HepG2 (cell line): Measurements from ENCODE around the gene GBA2. TPM values are rescaled to one million over a fixed set of nuclear protein-coding genes. Genes with fewer than 3 reads are reported as not detected.

ENCODE experiments used
- FOXA3 ChIP-seq: IDR thresholded peaks from 2 replicates; pipeline ENCODE4 v1.6.1; 2016; ENCODE audit warnings: missing genetic modification reagents, missing compliant biosample characterization
- HDAC2 ChIP-seq: sonication (generic); formaldehyde crosslinking; IDR thresholded peaks from 2 replicates; pipeline ENCODE4 v1.4.0; 2020; ENCODE audit warnings: missing genetic modification reagents
- POLR2A ChIP-seq, 2 experiments: IDR thresholded peaks; 2 replicates each; pipeline ENCODE4 v1.6.1; 2011; ENCODE audit warnings: low read depth in 2 of 2, low read length in 2 of 2, mild to moderate bottlenecking in 1 of 2, moderate library complexity in 1 of 2; ENCODE audit not compliant: insufficient read depth in 1 of 2
- SAP130 ChIP-seq: IDR thresholded peaks from 2 replicates; pipeline ENCODE4 v1.6.1; 2016; ENCODE audit warnings: low read depth
- SOX6 ChIP-seq, 2 experiments: fragments of 450-650 bp in 1 of 2; sonication (generic) in 1 of 2; formaldehyde crosslinking in 1 of 2; IDR thresholded peaks; 2 replicates each; pipeline versions ENCODE4 v1.4.0 to v1.6.1; 2017 to 2020; ENCODE audit warnings: antibody characterized with exemption in 1 of 2, mild to moderate bottlenecking in 1 of 2, missing genetic modification reagents in 1 of 2
- ZNF3 ChIP-seq: IDR thresholded peaks from 2 replicates; pipeline ENCODE4 v1.7.0; 2017; ENCODE audit warnings: inconsistent platforms
- ZNF44 ChIP-seq: sonication (generic); formaldehyde crosslinking; IDR thresholded peaks from 2 replicates; pipeline ENCODE4 v1.5.1; 2020; ENCODE audit warnings: mild to moderate bottlenecking, missing genetic modification reagents
- polyA plus RNA-seq, 8 experiments: library from polyadenylated mRNA; depleted of rRNA in 3 of 8; stranded (reverse) in 7 of 8; unstranded in 1 of 8; fragments of >200 nt; fragmentation: Illumina TruSeq in 4 of 8; extraction: Trizol in 4 of 8; gene quantifications; 2 replicates each; pipeline versions ENCODE4 v1.2.1 to v1.2.3, GENCODE V29; 2011 to 2016; ENCODE audit warnings: low read depth in 4 of 8, missing spikeins in 1 of 8, mixed read lengths in 1 of 8; ENCODE audit not compliant: insufficient read depth in 1 of 8
- total RNA-seq, 5 experiments: library from RNA; depleted of rRNA; stranded (reverse); fragments of >200 nt; fragmentation: Illumina TruSeq; extraction: Trizol; gene quantifications; 2 replicates each; pipeline ENCODE4 v1.2.3, GENCODE V29; 2016; ENCODE audit warnings: low read depth in 1 of 5
- TF ChIP-seq, protein P1 (sequence below): IDR thresholded peaks from 2 replicates; pipeline ENCODE4 v1.6.1; 2018; ENCODE audit warnings: missing genetic modification reagents, mild to moderate bottlenecking, missing compliant biosample characterization
- TF ChIP-seq, protein P2 (sequence below): sonication (generic); formaldehyde crosslinking; IDR thresholded peaks from 2 replicates; pipeline ENCODE4 v1.5.0; 2020; ENCODE audit warnings: mild to moderate bottlenecking, missing genetic modification reagents, borderline replicate concordance

The GBA2 gene
- total and polyA plus RNA-seq, 2 of the 13 experiments (the other 11 are each of a cell fraction or from before 2014, with no cell fraction given), result 37.5 to 86.1 TPM

DNA sequence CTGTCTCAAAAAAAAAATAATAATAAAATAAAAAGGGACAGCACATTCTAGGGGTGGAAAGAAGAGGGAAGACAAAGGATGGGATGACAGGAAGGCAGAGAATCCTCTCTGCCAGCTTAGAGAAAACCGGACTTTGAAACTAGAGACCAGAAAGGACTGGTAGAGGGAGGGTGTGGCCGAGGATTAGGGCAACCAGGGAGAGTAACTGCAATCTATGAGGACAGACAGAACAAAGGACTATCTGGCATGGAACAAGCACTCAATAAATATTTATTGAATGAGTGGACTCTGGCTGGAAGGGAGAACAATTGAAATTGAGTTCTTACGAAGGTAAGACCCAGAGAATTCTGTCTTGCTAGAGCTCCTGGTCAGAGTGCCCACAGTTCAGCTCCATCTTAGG lies 2.4 kb downstream of the GBA2 start (continued):
- TF ChIP-seq POLR2A (IDR thresholded peaks at IDR 0.05; ENCODE audit: insufficient read depth in 1 of 2, low read depth in 2 of 2, low read length in 2 of 2), result 0 out of 4 replicates have a peak, but pooled peaks of 1 of the 2 experiments have one; percentile 14
- TF ChIP-seq HDAC2, result peak; percentile 44; the same call in 1 of the 2 replicates
- peak; percentile 73 for TF ChIP-seq SAP130 (CRISPR knock-in tag)
- TF ChIP-seq ZNF44 (CRISPR knock-in tag), result no peak
- TF ChIP-seq FOXA3 (CRISPR knock-in tag), result 0 out of 2 replicates have a peak, but pooled peaks have one; percentile 11
- TF ChIP-seq, protein P1, sequence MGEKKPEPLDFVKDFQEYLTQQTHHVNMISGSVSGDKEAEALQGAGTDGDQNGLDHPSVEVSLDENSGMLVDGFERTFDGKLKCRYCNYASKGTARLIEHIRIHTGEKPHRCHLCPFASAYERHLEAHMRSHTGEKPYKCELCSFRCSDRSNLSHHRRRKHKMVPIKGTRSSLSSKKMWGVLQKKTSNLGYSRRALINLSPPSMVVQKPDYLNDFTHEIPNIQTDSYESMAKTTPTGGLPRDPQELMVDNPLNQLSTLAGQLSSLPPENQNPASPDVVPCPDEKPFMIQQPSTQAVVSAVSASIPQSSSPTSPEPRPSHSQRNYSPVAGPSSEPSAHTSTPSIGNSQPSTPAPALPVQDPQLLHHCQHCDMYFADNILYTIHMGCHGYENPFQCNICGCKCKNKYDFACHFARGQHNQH (CRISPR knock-in tag), result 0 out of 2 replicates have a peak, but pooled peaks have one; percentile 25
- TF ChIP-seq, protein P2, sequence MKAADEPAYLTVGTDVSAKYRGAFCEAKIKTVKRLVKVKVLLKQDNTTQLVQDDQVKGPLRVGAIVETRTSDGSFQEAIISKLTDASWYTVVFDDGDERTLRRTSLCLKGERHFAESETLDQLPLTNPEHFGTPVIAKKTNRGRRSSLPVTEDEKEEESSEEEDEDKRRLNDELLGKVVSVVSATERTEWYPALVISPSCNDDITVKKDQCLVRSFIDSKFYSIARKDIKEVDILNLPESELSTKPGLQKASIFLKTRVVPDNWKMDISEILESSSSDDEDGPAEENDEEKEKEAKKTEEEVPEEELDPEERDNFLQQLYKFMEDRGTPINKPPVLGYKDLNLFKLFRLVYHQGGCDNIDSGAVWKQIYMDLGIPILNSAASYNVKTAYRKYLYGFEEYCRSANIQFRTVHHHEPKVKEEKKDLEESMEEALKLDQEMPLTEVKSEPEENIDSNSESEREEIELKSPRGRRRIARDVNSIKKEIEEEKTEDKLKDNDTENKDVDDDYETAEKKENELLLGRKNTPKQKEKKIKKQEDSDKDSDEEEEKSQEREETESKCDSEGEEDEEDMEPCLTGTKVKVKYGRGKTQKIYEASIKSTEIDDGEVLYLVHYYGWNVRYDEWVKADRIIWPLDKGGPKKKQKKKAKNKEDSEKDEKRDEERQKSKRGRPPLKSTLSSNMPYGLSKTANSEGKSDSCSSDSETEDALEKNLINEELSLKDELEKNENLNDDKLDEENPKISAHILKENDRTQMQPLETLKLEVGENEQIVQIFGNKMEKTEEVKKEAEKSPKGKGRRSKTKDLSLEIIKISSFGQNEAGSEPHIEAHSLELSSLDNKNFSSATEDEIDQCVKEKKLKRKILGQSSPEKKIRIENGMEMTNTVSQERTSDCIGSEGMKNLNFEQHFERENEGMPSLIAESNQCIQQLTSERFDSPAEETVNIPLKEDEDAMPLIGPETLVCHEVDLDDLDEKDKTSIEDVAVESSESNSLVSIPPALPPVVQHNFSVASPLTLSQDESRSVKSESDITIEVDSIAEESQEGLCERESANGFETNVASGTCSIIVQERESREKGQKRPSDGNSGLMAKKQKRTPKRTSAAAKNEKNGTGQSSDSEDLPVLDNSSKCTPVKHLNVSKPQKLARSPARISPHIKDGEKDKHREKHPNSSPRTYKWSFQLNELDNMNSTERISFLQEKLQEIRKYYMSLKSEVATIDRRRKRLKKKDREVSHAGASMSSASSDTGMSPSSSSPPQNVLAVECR (CRISPR knock-in tag), result peak; percentile 26; the same call in 1 of the 2 replicates
- TF ChIP-seq SOX6 (IDR thresholded peaks at IDR 0.05), result no peak
- TF ChIP-seq SOX6 (CRISPR knock-in tag; IDR thresholded peaks at IDR 0.05), result peak; percentile 85; the same call in 1 of the 2 replicates
- no peak for TF ChIP-seq ZNF3 (CRISPR knock-in tag)
- TF ChIP-seq, all 625 proteins: peak for 16
